Progenitor cell of endocrine pancreas (in vitro differentiated cells): ENCODE data around the gene ATRN. TPM values are rescaled to one million over a fixed set of nuclear protein-coding genes. Genes with fewer than 3 reads are reported as not detected.

Source experiments
- DNase-seq: peaks from one replicate; pipeline ENCODE4 v3.0.0; 2021; ENCODE audit warnings: low spot score; ENCODE audit not compliant: unreplicated experiment
- H3K27ac Mint-ChIP-seq: 2 replicates; pipeline ENCODE4 v1.8.0; 2021; ENCODE audit warnings: mild to moderate bottlenecking, moderate library complexity, mixed read lengths
- H3K27me3 Mint-ChIP-seq: 2 replicates; pipeline ENCODE4 v1.8.0; 2021; ENCODE audit warnings: mixed read lengths
- H3K36me3 Mint-ChIP-seq: 2 replicates; pipeline ENCODE4 v1.8.0; 2022; ENCODE audit warnings: mixed read lengths; ENCODE audit not compliant: insufficient read depth
- H3K4me1 Mint-ChIP-seq: 2 replicates; pipeline ENCODE4 v1.8.0; 2021; ENCODE audit warnings: low read depth, mixed read lengths
- H3K4me3 Mint-ChIP-seq: 2 replicates; pipeline ENCODE4 v1.8.0; 2021; ENCODE audit warnings: low read depth, mild to moderate bottlenecking, moderate library complexity, mixed read lengths
- H3K9me3 Mint-ChIP-seq: 2 replicates; pipeline ENCODE4 v1.8.0; 2021; ENCODE audit warnings: low read depth, mixed read lengths
- CTCF ChIP-seq: fragments of 200-600 bp; sonication (generic); IDR thresholded peaks from one replicate; pipeline ENCODE4 v1.5.0; 2021; ENCODE audit warnings: antibody characterized with exemption, mild to moderate bottlenecking; ENCODE audit not compliant: unreplicated experiment
- total RNA-seq: library from RNA; stranded (reverse); gene quantifications from 2 replicates; pipeline ENCODE4 v1.2.1, GENCODE V29; 2021

Gene ATRN
- total RNA-seq, 1 donor from 2014 or later = 54.5 TPM

DNA sequence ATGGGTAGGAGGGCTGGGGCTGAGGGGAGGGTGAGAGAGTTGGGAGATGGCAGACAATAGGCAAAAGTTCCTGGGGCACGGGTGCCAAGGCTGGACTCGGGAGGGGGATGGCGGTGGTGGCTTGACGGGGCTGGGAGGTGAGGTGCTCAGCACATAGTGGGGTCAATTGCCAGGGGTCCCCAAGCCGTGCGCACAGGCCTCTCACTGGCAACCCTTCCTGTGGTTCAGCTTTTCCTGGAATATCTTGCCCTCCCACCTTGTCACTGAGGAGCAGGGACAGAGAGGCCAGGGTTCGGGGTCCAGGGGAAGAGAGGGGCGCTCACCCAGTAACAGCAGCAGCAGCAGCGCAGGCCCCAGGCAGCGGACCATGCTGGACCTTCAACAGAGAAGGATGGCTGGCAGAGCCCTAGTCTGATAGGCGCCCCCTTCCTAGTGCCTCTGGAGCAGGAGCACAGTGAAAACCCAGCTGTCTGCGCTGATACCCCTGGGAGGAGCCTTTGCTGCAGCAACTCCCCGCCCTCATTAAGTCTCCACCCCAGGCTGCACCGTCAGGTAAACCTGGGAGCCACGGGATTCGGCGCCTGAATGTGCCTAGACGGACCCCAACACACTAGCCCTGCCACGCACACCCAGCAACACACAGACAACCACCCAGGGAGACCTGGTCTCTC, 192.3 kb downstream of the ATRN start, which contains the start of gene GFRA4:
Gene GFRA4, minus strand, starts transcription at position 369 of the 671 bp plus-strand sequence. Its CDS starts 0 bp downstream, at position 369.
- no peak within 1 kb of the TSS for H3K27ac Mint-ChIP-seq
- no peak within 1 kb of the TSS for H3K4me3 Mint-ChIP-seq
- TF ChIP-seq CTCF = no peak
- peaks cover 48% of the 10 kb centered on the region for H3K27me3 Mint-ChIP-seq
- no peaks in the 10 kb centered on the region for H3K9me3 Mint-ChIP-seq
- H3K4me1 Mint-ChIP-seq = peaks cover 6% of the 10 kb centered on the region
- DNase-seq = no peak
- H3K36me3 Mint-ChIP-seq = no peaks in the 10 kb centered on the region

DNA sequence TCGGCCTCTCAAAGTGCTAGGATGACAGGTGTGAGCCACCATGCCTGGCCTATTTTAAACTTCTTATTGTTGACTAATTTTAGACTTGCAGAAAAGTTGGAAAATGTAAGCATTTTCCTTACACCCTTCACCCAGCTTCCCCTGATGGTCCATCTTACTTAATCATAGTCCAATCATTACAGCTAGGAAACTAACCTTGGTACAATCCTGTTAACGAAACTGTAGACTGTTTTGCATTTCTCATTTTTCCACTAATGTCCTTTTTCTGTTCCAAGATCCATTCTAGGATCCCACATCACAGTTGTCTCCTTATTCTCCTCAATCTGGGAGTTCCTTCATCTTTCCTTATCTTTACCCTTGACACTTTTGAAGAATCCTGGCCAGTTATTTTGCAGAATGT, 193.0 kb downstream of the ATRN start:
- Mint-ChIP-seq H3K36me3 (no peaks in the 10 kb centered on the region), H3K4me1 (peaks cover 3% of the 10 kb centered on the region), H3K27ac (no peak overlapping the region), H3K4me3 (no peak overlapping the region), H3K9me3 (no peaks in the 10 kb centered on the region), H3K27me3 (peaks cover 47% of the 10 kb centered on the region)
- TF ChIP-seq CTCF = no peak
- DNase-seq = no peak

- no peak overlapping the region for H3K4me3 Mint-ChIP-seq
- H3K27ac Mint-ChIP-seq = no peak overlapping the region
- no peaks in the 10 kb centered on the region for H3K4me1 Mint-ChIP-seq
- peaks cover 47% of the 10 kb centered on the region for H3K27me3 Mint-ChIP-seq
- H3K9me3 Mint-ChIP-seq = no peaks in the 10 kb centered on the region
- H3K36me3 Mint-ChIP-seq = no peaks in the 10 kb centered on the region
- no peak for TF ChIP-seq CTCF
- DNase-seq = no peak
Measured at GRCh38 chr20:3667434-3668037, 196.7 kb downstream of the ATRN start.

DNA sequence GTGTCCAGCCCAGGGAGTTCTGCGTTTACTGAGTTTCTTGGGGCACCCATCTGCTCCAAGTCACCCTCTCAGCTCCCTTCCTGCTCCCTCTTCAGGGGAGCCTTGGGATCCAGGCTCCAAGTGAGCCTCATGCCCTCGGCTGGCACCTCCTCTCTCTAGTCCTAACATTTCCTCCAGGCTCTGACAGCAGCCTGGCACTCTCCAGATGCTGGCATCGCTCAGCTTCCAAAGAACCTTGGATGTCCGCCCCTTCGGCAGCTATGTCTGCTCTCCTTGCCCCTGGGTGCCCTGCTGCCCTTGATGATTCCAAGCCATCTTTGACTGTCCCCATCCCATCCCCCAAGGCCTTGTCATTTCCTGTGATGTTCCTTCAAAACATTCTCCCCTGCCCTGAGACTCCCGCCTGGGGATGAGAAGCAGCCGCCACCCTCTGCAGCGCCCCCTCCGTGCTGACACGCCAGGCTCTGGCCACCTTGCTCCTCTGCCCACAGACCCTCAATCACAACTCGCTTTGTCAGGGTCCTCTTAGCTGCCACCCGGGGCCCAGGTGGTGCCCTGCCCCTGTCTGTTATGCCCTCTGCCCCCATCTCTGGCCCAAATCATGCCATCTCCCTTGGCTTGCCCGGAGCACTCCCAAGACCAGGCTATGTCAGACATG, 199.0 kb downstream of the ATRN start:
- DNase-seq = no peak
- H3K9me3 Mint-ChIP-seq = no peaks in the 10 kb centered on the region
- no peak overlapping the region for H3K27ac Mint-ChIP-seq
- H3K27me3 Mint-ChIP-seq = peaks cover 42% of the 10 kb centered on the region
- no peak overlapping the region for H3K4me3 Mint-ChIP-seq
- TF ChIP-seq CTCF = no peak
- H3K36me3 Mint-ChIP-seq = no peaks in the 10 kb centered on the region
- no peaks in the 10 kb centered on the region for H3K4me1 Mint-ChIP-seq

- Mint-ChIP-seq H3K27me3 (peaks cover 46% of the 10 kb centered on the region), H3K4me1 (peaks cover under 1% of the 10 kb centered on the region), H3K36me3 (no peaks in the 10 kb centered on the region), H3K9me3 (no peaks in the 10 kb centered on the region), H3K27ac (no peak overlapping the region), H3K4me3 (no peak overlapping the region)
- DNase-seq = no peak
- TF ChIP-seq CTCF = peak; percentile 24
Measured at GRCh38 chr20:3670511-3670910, 199.7 kb downstream of the ATRN start.
